WI38 (cell line): ENCODE results near the gene ASS1.

Experiments
- H3K4me3 ChIP-seq: 2 replicates; pipeline ENCODE4 v1.5.1; 2011; ENCODE audit warnings: low read depth, mild to moderate bottlenecking, control low read depth, low read length
- TF ChIP-seq, protein P1 (sequence below): IDR thresholded peaks from 2 replicates; pipeline ENCODE4 v1.5.1; 2012; ENCODE audit warnings: low read depth, mild to moderate bottlenecking, control low read depth, low read length

ASS1 gene

DNA sequence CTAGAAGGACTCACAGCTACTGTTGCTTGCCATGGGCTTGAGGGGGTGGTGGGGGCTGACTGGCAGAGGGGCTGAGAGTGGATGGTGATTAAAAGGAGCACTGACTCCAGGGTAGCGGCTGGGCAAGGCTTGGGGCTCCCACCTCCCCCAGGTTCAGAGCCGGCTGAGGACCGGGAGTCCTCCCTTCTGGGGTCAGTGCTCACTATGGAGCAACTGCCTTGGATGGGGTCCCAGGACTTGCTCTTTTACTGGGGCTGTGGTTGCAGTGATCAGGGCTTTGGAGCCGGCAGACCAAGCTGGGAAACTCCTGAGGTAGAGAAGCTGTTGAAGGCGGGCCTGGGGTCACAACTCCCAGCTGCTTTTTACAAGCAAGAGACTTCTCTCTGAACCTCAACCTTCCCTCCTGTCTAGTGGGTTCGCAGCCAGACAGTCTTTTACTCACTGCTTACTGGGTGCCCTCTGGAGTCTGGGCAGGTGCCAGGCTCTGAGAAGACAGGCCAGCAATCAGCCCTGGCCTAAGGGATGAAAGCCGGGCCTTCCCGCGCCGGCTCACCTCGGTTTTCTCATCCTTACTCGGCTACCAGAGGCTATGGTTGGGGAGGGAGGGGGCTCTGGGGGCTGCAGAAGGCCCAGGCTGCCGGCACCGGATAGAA is 795 bp upstream of the ASS1 start:
- H3K4me3 ChIP-seq = no peak overlapping the region
- TF ChIP-seq, protein P1, sequence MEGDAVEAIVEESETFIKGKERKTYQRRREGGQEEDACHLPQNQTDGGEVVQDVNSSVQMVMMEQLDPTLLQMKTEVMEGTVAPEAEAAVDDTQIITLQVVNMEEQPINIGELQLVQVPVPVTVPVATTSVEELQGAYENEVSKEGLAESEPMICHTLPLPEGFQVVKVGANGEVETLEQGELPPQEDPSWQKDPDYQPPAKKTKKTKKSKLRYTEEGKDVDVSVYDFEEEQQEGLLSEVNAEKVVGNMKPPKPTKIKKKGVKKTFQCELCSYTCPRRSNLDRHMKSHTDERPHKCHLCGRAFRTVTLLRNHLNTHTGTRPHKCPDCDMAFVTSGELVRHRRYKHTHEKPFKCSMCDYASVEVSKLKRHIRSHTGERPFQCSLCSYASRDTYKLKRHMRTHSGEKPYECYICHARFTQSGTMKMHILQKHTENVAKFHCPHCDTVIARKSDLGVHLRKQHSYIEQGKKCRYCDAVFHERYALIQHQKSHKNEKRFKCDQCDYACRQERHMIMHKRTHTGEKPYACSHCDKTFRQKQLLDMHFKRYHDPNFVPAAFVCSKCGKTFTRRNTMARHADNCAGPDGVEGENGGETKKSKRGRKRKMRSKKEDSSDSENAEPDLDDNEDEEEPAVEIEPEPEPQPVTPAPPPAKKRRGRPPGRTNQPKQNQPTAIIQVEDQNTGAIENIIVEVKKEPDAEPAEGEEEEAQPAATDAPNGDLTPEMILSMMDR = no peak

GRCh38 chr9:130445268-130445983 is 665 bp downstream of the ASS1 start:
- no peak overlapping the region; the same call in 1 of the 2 replicates for H3K4me3 ChIP-seq
- TF ChIP-seq, protein P1 = no peak

GRCh38 chr9:130446101-130446861 is 1.5 kb downstream of the ASS1 start:
- no peak overlapping the region for H3K4me3 ChIP-seq
- TF ChIP-seq, protein P1 = no peak

GRCh38 chr9:130447193-130447816 is 2.5 kb downstream of the ASS1 start:
- TF ChIP-seq, protein P1 = no peak
- H3K4me3 ChIP-seq = no peak overlapping the region

DNA sequence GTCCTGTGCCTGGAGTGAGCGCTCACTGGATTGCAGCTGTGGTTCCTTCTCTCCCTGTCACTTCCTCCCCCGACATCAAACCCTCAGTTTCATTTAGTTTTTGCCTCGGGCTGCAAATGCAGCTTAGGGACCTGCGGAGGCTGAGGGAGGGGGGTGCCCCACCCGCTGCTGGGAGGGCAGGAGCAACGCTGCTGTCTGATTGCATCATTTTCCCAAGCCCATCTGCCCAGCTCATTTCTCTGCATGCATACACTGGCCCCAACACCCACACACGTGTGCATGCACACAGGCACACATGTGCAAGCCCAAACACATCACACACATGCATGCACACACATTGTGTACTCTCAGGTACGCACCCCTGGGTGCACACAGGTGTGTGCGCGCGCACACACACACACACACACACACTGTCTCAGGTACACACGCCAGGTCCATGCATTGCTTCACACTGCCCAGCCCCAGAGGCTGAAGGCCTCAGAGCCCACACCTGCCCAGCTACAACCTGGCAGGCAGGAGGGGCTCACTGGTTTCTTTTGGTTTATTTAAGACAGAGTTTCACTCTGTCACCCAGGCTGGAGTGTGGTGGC is 3.4 kb downstream of the ASS1 start:
- no peak overlapping the region for H3K4me3 ChIP-seq
- TF ChIP-seq, protein P1 = no peak

DNA sequence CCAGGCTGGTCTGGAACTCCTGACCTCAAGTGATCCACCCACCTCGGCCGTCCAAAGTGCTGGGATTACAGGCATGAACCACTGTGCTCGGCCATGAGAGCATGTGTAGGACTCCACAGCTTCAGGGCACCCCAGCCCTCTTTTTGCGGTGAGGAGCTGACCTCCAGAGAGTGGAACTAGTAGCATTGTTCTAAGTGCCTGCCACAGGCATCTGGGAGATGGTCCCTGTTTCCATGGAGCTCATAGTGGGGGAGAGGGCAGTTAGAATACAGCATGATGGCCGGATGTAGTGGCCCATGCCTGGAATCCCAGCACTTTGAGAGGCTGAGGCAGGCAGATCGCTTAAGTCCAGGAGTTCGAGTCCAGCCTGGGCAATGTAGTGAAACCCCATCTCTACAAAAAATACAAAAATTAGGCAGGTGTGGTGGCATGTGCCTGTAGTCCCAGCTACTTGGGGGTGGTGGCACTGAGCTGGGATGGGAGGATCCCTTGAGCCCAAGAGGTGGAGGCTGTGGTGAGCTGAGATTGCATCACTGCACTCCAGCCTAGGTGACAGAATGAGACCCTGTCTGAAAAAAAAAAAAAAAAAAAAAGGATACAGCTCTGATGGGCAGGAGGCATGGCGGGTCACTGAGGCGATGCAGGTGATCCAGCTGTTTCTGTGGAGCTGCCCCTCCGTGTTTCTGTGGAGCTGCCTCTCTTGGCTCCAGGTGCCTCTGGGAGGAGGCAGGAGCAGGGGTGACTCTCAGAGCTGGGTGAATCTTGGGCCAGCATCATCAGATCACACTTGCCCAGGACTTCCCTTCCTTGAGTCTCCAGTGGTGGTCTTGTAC is 4.2 kb downstream of the ASS1 start:
- H3K4me3 ChIP-seq = no peak overlapping the region
- TF ChIP-seq, protein P1 = no peak
